DMS79 (cell line): ENCODE data around the gene SPATA1.

Source experiments
- DNase-seq: peaks from one replicate; lab custom pipeline; 2025; lab: John Stamatoyannopoulos, UW

Gene SPATA1

GRCh38 chr1:84597011-84597410 lies 90.8 kb downstream of the SPATA1 start:
- no peak for DNase-seq

- no peak for DNase-seq
These were observed 92.2 kb downstream of the SPATA1 start for GRCh38 chr1:84598418-84598817.

- DNase-seq = no peak
These were observed 92.9 kb downstream of the SPATA1 start for GRCh38 chr1:84598846-84599741.

- DNase-seq = no peak
These were observed 94.6 kb downstream of the SPATA1 start for GRCh38 chr1:84600796-84601195.

GRCh38 chr1:84603223-84603622 lies 97.0 kb downstream of the SPATA1 start:
- no peak for DNase-seq

DNA sequence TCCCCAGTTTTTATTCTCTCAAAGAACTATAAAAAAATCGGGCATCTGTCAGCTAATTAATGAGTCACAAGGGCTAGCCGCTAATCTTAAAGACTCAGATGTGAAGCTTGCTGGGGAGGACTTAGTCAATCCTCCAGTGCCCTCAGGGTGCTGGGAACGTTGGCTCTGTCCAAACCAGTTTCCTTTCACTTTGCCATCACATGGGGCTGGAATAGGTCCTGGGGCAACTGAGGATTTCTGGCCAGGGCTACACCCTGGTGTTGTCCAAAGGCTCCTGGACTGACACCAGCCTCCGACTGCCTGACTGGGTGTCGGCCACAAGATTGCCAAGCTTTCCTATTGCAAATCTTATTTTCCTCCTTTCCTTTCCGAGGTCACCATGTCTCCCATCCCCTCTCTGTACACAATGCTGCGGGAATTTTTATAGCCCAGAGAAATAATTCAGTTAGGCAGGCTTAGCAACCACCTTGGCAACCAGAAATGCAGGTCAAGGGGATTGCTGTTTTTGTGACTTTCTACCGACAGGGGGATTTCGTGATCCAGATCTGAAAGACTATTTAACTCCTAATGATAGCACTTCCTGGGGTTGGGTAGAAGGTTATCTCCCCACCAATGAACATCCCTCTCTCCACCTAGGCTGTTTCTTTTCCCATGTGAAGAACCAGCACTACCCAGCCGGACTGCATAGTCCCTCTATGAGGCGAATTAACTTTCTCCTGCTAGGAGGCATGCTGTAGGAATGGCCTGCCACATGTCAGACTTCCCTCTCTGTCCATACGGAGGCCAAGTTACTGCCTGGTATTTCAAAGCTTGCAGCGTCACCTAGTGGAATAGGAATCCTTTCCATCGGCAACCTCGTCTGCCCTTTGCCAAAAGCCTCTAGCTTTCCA lies 98.0 kb downstream of the SPATA1 start:
- no peak for DNase-seq

DNA sequence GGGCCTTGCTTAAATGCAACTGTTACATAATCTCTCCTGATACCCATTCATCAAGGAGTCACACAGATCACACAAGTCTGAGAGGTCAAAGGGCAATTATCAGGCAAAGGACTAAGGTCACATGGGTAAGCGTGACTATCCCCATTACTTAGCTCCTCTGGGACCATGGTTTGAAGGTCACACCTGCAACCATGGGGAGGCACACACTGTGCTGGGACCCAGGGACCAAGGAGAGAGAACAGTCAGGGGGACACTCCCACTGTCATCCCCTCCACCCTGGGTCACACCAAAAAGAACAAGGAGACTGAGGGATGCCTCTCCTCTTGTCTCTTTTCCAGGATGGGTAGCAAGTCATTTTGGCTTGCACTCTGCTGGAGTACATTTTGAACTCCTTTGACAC lies 99.0 kb downstream of the SPATA1 start:
- no peak for DNase-seq

GRCh38 chr1:84606977-84607376 lies 100.8 kb downstream of the SPATA1 start:
- DNase-seq = no peak

DNA sequence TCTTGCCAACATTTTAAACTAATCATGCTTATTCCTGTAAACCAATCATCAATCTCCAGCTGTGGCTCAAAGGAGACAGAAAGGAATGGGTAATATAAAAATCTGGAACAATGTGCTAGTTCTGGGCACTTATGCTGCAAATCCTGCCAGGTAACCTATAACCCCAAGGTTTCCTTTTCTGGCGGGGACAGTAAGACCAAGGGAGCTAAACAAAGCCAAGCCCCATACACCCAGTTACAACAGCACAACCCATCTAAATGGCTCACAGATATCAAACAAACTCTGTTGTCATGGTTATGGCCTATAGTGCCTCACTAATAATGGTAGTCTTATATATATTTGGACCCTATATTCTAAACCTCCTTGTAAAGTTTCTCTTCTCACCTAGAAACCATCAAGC lies 104.9 kb downstream of the SPATA1 start:
- DNase-seq = no peak

- no peak for DNase-seq
These were observed 105.6 kb downstream of the SPATA1 start for GRCh38 chr1:84611796-84612195.

GRCh38 chr1:84613026-84613425 lies 106.8 kb downstream of the SPATA1 start:
- DNase-seq = no peak

DNA sequence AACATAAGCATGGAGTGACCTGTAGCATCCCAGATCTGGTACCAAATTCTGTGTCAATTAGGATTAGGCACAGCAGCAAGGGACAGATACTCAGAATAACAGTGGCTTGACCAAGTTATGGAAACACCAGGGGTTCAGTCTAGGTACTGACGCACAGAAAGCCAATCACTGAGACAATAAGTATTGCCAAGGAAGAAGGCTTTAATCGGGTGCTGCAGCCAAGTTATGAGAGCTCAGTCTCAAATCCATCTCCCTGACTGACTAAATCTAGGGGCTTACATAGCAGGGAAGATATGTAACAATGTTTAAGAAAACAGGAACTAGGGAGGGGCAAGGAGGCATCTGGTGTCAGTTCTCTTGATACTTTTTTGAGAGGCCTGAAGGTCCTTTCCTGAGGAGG lies 107.7 kb downstream of the SPATA1 start:
- no peak for DNase-seq

DNA sequence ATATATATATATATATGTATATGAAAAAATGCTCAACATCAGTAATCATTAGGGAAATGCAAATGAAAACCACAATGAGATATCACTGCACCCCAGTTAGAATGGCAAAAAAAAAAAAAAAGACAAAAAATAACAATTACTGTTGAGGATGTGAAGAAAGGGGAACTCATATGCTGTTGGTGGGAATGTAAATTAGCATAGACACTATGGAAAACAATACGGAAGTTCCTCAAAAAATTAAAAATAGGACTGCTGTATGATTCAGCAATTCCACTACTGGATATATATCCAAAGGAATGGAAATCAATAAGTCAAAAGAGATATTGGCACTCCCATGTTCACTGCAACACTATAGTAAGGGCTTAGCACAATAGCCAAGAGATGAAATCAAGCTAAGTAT lies 109.6 kb downstream of the SPATA1 start:
- no peak for DNase-seq
